PC-9 (cell line): ENCODE measurements around the gene SENP2. TPM values are rescaled to one million over a fixed set of nuclear protein-coding genes. Genes with fewer than 3 reads are reported as not detected.
A peak's percentile ranks its signal among the peaks of the same experiment; 100 is the strongest.

Experiments
- BruUV-seq: library from RNA; stranded (reverse); fragments of 400-500 nt; replicated peaks from 2 replicates; lab custom pipeline; 2021; lab: Mats Ljungman, UMichigan
- CTCF ChIA-PET: fragments of 300-600 bp; sonication (Branson Sonifier 250); formaldehyde crosslinking; loops from one replicate; lab custom pipeline; 2022; ENCODE audit warnings: antibody characterized with exemption; lab: Charles Lee
- POLR2A ChIA-PET: fragments of 300-600 bp; sonication (Branson Sonifier 250); formaldehyde crosslinking; loops from one replicate; lab custom pipeline; 2022; ENCODE audit warnings: antibody characterized with exemption; ENCODE audit not compliant: unreplicated experiment; lab: Charles Lee
- DNase-seq, 2 experiments: peaks; one replicate each; pipeline versions ENCODE4 v3.0.0 to v3.0.0-alpha.2; 2015 to 2022; ENCODE audit warnings: mixed read lengths in 1 of 2
- H2AFZ ChIP-seq: fragments of 200-600 bp; sonication (generic); 2 replicates; pipeline ENCODE4 v1.8.1; 2017; ENCODE audit warnings: antibody characterized with exemption
- H3F3A ChIP-seq: fragments of 200-600 bp; sonication (generic); 2 replicates; pipeline ENCODE4 v1.8.1; 2017; ENCODE audit warnings: antibody characterized with exemption, mild to moderate bottlenecking, low read depth; ENCODE audit not compliant: insufficient read depth
- H3K27ac ChIP-seq: fragments of 200-600 bp; sonication (generic); 2 replicates; pipeline ENCODE4 v1.6.1; 2016; ENCODE audit warnings: mixed run types
- H3K27me3 ChIP-seq: fragments of 200-600 bp; sonication (generic); 2 replicates; pipeline ENCODE4 v1.6.1; 2016; ENCODE audit warnings: low read depth, mixed run types; ENCODE audit not compliant: insufficient read depth
- H3K36me3 ChIP-seq: fragments of 200-600 bp; sonication (generic); 2 replicates; pipeline ENCODE4 v1.6.1; 2016; ENCODE audit warnings: low read depth, mixed run types
- H3K4me1 ChIP-seq: fragments of 200-600 bp; sonication (generic); replicated peaks from 2 replicates; pipeline ENCODE4 v1.6.1; 2016; ENCODE audit warnings: mixed run types; ENCODE audit not compliant: insufficient read depth
- H3K4me2 ChIP-seq: fragments of 200-600 bp; sonication (generic); 2 replicates; pipeline ENCODE4 v1.6.1; 2017; ENCODE audit warnings: mixed run types
- H3K4me3 ChIP-seq: fragments of 200-600 bp; sonication (generic); 2 replicates; pipeline ENCODE4 v1.6.1; 2016; ENCODE audit warnings: mixed run types
- H3K79me2 ChIP-seq: fragments of 200-600 bp; sonication (generic); 2 replicates; pipeline ENCODE4 v1.6.1; 2017; ENCODE audit warnings: low read depth, mixed run types
- H3K9me2 ChIP-seq: fragments of 200-600 bp; sonication (generic); 2 replicates; pipeline ENCODE4 v1.8.1; 2017; ENCODE audit warnings: mild to moderate bottlenecking; ENCODE audit not compliant: insufficient read depth
- H3K9me3 ChIP-seq: fragments of 200-600 bp; sonication (generic); 2 replicates; pipeline ENCODE4 v1.8.1; 2016; ENCODE audit warnings: low read depth; ENCODE audit not compliant: insufficient read depth
- H4K20me1 ChIP-seq: fragments of 200-600 bp; sonication (generic); 2 replicates; pipeline ENCODE4 v1.8.1; 2017; ENCODE audit not compliant: insufficient read depth
- CTCF ChIP-seq: fragments of 200-600 bp; sonication (generic); conservative IDR thresholded peaks from 2 replicates; pipeline ENCODE4 v1.6.1; 2017; ENCODE audit warnings: mixed run types, antibody characterized with exemption, mild to moderate bottlenecking, moderate library complexity
- EZH2 ChIP-seq: fragments of 200-600 bp; sonication (generic); IDR thresholded peaks from 2 replicates; pipeline ENCODE4 v1.8.0; 2017; ENCODE audit warnings: antibody characterized with exemption, low read depth
- intact Hi-C: fragments of 100-400 bp; cut with micrococcal nuclease; formaldehyde crosslinking; loops from one replicate; pipeline ENCODE4 v1.10.0; 2022; ENCODE audit not compliant: unreplicated experiment
- total RNA-seq: library from RNA; stranded (reverse); gene quantifications from 2 replicates; pipeline ENCODE4 v1.2.3, GENCODE V29; 2021

Gene SENP2
- total RNA-seq, 1 experiment from 2014 or later, result 89.5 TPM

GRCh38 chr3:185630182-185630622 lies 44.1 kb downstream of the SENP2 start:
- H3K4me2 ChIP-seq, result no peak overlapping the region
- no peaks in the 10 kb centered on the region for H3K4me1 ChIP-seq
- intact Hi-C loops, result no loop called here
- DNase-seq, result peak in 1 of 2 experiments; percentile 33
- H3K36me3 ChIP-seq, result peaks cover 22% of the 10 kb centered on the region
- H4K20me1 ChIP-seq, result peaks cover 11% of the 10 kb centered on the region; the same call in 1 of the 2 replicates
- H2AFZ ChIP-seq, result no peak overlapping the region
- TF ChIP-seq EZH2, result no peak
- TF ChIP-seq CTCF, result no peak
- no peak overlapping the region for H3K4me3 ChIP-seq
- H3K27me3 ChIP-seq, result no peaks in the 10 kb centered on the region
- ChIA-PET CTCF (no interaction called here), POLR2A (no interaction called here)
- H3K79me2 ChIP-seq, result no peaks in the 10 kb centered on the region
- 0 out of 2 replicates have a peak overlapping the region, but pooled peaks have one; percentile 4 for H3K27ac ChIP-seq
- no peaks in the 10 kb centered on the region for H3K9me2 ChIP-seq
- H3F3A ChIP-seq, result peaks cover 62% of the 10 kb centered on the region
- H3K9me3 ChIP-seq, result no peaks in the 10 kb centered on the region
- BruUV-seq, result TSS peak; percentile 27

GRCh38 chr3:185631108-185631507 lies 45.0 kb downstream of the SENP2 start:
- ChIA-PET CTCF (no interaction called here), POLR2A (no interaction called here)
- peak overlapping the region; percentile 4; the same call in 1 of the 2 replicates for H3K27ac ChIP-seq
- intact Hi-C loops, result no loop called here
- H3K4me3 ChIP-seq, result no peak overlapping the region
- TF ChIP-seq EZH2 (no peak), CTCF (no peak)
- DNase-seq, result peak in 1 of 2 experiments; percentile 36
- no peaks in the 10 kb centered on the region for H3K9me3 ChIP-seq
- H3K4me1 ChIP-seq, result no peaks in the 10 kb centered on the region
- H3K27me3 ChIP-seq, result no peaks in the 10 kb centered on the region
- H3K79me2 ChIP-seq, result no peaks in the 10 kb centered on the region
- H3K36me3 ChIP-seq, result peaks cover 17% of the 10 kb centered on the region
- H3K4me2 ChIP-seq, result no peak overlapping the region
- H3F3A ChIP-seq, result peaks cover 71% of the 10 kb centered on the region
- peaks cover 11% of the 10 kb centered on the region; the same call in 1 of the 2 replicates for H4K20me1 ChIP-seq
- no peak overlapping the region for H2AFZ ChIP-seq
- no peaks in the 10 kb centered on the region for H3K9me2 ChIP-seq
- no TSS peak for BruUV-seq

GRCh38 chr3:185631508-185632206 lies 45.6 kb downstream of the SENP2 start:
- peaks cover 11% of the 10 kb centered on the region; the same call in 1 of the 2 replicates for H4K20me1 ChIP-seq
- no TSS peak for BruUV-seq
- H2AFZ ChIP-seq, result no peak overlapping the region
- H3F3A ChIP-seq, result peaks cover 76% of the 10 kb centered on the region
- H3K4me3 ChIP-seq, result no peak overlapping the region
- no peak overlapping the region for H3K4me2 ChIP-seq
- no peaks in the 10 kb centered on the region for H3K9me3 ChIP-seq
- H3K27ac ChIP-seq, result no peak overlapping the region
- ChIA-PET CTCF (no interaction called here), POLR2A (no interaction called here)
- no peak for TF ChIP-seq CTCF
- no peaks in the 10 kb centered on the region for H3K9me2 ChIP-seq
- peak in 1 of 2 experiments; percentile 45 for DNase-seq
- H3K4me1 ChIP-seq, result no peaks in the 10 kb centered on the region
- no peaks in the 10 kb centered on the region for H3K27me3 ChIP-seq
- no peaks in the 10 kb centered on the region for H3K79me2 ChIP-seq
- H3K36me3 ChIP-seq, result peaks cover 14% of the 10 kb centered on the region; the same call in 1 of the 2 replicates
- intact Hi-C loops, result no loop called here
